ENCODE results near the gene BMP5. TPM values are rescaled to one million over a fixed set of nuclear protein-coding genes. Genes with fewer than 3 reads are reported as not detected.

BMP5 gene
- total and polyA plus RNA-seq, 9 of the 15 experiments (the other 6 are each of a cell fraction or from before 2014, with no cell fraction given) = not detected

- TF ChIP-seq BRCA1 (IDR thresholded peaks at IDR 0.05) = no peak
- TF ChIP-seq BRCA1 (CRISPR knock-in tag; IDR thresholded peaks at IDR 0.05) = no peak
- TF ChIP-seq ZBTB5 (IDR thresholded peaks at IDR 0.05) = no peak
- TF ChIP-seq ZNF518B (CRISPR knock-in tag; IDR thresholded peaks at IDR 0.05) = no peak
- TF ChIP-seq HNRNPUL1 (IDR thresholded peaks at IDR 0.05; ENCODE audit: low read length) = no peak
- TF ChIP-seq MCM2 (IDR thresholded peaks at IDR 0.05; ENCODE audit: low read depth) = no peak
- no peak for TF ChIP-seq ZBTB12 (CRISPR knock-in tag; IDR thresholded peaks at IDR 0.05)
Observed at GRCh38 chr6:55798571-55798970, 76.8 kb downstream of the BMP5 start (continued).

Data from K562 (cell line).